Erythroblast (primary cell): ENCODE measurements around the gene EIF5A.
A peak's percentile ranks its signal among the peaks of the same experiment; 100 is the strongest.

ENCODE experiments used
- DNase-seq, 2 experiments: peaks; one replicate each; lab custom pipeline; 2025; lab: John Stamatoyannopoulos, UW
- GATA1 ChIP-seq: IDR thresholded peaks from 2 replicates; pipeline ENCODE4 v1.6.1; 2011; ENCODE audit warnings: low read depth, mild to moderate bottlenecking, control low read depth, low read length, moderate library complexity
- POLR2A ChIP-seq: IDR thresholded peaks from 2 replicates; pipeline ENCODE4 v1.6.1; 2011; ENCODE audit warnings: mild to moderate bottlenecking, low read length

The EIF5A gene

DNA sequence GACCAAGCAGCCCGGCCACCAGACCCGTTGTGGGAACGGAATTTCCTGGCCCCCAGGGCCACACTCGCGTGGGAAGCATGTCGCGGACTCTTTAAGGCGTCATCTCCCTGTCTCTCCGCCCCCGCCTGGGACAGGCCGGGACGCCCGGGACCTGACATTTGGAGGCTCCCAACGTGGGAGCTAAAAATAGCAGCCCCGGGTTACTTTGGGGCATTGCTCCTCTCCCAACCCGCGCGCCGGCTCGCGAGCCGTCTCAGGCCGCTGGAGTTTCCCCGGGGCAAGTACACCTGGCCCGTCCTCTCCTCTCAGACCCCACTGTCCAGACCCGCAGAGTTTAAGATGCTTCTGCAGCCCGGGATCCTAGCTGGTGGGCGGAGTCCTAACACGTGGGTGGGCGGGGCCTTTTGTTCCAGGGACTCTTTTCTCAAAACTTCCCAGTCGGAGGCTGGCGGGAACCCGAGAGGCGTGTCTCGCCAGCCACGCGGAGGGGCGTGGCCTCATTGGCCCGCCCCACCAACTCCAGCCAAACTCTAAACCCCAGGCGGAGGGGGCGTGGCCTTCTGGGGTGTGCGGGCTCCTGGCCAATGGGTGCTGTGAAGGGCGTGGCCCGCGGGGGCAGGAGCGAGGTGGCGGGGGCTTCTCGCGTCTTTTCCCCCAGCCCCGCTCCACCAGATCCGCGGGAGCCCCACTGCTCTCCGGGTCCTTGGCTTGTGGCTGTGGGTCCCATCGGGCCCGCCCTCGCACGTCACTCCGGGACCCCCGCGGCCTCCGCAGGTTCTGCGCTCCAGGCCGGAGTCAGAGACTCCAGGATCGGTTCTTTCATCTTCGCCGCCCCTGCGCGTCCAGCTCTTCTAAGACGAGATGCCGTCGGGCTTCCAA lies 26.1 kb upstream of the EIF5A start, which contains the start of gene SLC2A4:
Gene SLC2A4, plus strand, starts transcription at position 645 of the 879 bp plus-strand sequence. Its CDS starts 217 bp downstream, at position 862.
- TF ChIP-seq POLR2A (peak; percentile 71), GATA1 (no peak)
- peak; percentile 96 to 98 for DNase-seq

DNA sequence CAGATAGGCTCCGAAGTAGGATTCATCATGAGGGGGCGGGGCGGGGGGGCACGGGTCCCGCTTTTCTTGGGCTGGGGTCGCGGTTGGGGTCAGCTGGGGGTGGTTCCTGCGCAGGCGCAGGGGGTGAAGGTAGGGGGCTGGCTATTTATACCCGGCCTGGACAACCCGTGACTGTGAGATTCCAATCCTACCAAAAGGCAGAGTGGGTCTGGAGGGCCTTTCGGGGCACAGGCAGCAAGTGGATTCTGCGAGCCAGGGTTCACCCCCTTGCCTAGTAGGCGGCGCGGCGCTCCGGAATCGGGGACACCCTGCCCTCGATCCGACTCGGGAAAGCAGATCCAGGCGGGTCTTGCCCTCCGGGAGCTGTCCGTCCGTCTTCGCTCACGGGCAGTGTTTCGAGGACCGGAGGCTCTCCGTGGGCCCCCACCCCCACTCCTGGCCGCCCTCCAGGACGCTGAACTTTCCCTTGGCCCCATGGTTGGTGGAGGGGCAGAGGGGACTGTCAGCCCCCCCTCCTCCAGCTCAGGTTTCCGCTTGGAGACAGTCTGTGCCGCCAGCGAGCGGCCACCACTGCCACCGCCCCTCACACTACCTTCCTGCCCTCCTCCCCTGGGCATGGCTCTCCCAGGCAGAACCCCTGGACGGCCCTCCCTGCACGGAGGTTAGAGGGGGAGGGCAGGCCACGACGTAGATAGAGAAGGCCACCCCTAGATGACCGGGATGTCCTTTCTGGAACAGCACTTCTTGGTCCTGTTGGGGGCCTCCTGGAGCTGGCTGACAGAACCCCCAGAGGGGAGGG lies 25.3 kb upstream of the EIF5A start:
- DNase-seq, result peak; percentile 74 to 81
- TF ChIP-seq POLR2A (no peak), GATA1 (no peak)

DNA sequence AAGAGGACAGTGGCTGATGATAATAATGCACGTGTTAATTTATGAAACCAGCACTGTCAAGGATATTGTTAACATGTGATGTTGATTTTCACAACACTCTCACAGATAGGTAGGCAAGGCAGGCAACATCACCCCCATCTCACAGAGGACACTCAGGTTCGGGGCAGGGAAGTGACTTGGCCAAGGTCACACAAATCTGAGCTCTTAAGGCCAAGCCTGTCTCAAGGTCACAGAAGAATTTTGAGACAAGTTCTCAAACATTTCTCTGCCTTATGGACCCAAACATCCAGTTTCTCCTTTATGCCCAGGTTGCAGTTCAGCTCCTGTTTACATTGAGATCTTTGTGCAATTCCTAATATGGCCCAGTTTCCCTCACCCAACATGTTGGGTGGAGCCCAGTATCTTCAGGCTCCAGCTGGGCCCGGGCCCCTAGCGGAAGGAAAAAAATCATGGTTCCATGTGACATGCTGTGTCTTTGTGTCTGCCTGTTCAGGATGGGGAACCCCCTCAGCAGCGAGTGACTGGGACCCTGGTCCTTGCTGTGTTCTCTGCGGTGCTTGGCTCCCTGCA lies 24.6 kb upstream of the EIF5A start:
- peak; percentile 93 to 94 for DNase-seq
- TF ChIP-seq GATA1, result no peak
- peak; percentile 68 for TF ChIP-seq POLR2A

DNA sequence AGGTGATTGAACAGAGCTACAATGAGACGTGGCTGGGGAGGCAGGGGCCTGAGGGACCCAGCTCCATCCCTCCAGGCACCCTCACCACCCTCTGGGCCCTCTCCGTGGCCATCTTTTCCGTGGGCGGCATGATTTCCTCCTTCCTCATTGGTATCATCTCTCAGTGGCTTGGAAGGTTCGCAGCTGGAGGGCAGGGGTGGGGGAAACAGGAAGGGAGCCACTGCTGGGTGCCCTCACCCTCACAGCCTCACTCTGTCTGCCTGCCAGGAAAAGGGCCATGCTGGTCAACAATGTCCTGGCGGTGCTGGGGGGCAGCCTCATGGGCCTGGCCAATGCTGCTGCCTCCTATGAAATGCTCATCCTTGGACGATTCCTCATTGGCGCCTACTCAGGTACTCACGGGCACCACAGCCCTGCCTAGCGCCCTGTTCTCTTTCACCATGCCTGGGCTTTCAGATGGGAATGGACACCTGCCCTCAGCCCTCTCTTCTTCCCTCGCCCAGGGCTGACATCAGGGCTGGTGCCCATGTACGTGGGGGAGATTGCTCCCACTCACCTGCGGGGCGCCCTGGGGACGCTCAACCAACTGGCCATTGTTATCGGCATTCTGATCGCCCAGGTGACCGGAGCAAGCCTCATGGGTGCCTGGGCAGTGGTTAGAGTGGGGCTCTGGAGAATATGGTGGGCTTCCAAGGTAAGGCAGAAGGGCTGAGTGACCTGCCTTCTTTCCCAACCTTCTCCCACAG lies 23.8 kb upstream of the EIF5A start:
- no peak for TF ChIP-seq POLR2A
- DNase-seq, result no peak

DNA sequence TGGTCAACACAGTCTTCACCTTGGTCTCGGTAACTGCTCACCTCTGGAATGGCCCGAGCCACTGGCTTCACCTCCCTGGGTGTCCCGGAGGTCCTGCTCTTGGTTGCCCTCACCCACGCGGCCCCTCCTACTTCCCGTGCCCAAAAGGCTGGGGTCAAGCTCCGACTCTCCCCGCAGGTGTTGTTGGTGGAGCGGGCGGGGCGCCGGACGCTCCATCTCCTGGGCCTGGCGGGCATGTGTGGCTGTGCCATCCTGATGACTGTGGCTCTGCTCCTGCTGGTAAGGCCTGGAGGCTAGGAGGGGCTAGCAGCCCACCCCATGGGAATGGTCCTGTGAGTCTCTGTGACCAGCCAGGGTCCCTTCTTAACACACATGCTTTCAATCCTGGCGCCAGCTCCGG lies 22.5 kb upstream of the EIF5A start:
- TF ChIP-seq POLR2A, result no peak
- no peak for TF ChIP-seq GATA1
- DNase-seq, result no peak

DNA sequence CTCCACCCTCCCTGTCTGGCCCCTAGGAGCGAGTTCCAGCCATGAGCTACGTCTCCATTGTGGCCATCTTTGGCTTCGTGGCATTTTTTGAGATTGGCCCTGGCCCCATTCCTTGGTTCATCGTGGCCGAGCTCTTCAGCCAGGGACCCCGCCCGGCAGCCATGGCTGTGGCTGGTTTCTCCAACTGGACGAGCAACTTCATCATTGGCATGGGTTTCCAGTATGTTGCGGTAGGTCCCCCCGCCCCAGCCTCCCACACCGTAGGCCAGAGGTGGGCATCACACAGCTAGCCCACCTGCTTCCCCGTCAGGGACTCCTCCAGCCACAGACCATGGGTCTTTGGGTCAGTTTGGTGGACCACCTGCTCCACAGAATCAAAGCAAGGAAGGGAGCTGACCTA lies 21.7 kb upstream of the EIF5A start:
- no peak for DNase-seq
- no peak for TF ChIP-seq POLR2A
- no peak for TF ChIP-seq GATA1

DNA sequence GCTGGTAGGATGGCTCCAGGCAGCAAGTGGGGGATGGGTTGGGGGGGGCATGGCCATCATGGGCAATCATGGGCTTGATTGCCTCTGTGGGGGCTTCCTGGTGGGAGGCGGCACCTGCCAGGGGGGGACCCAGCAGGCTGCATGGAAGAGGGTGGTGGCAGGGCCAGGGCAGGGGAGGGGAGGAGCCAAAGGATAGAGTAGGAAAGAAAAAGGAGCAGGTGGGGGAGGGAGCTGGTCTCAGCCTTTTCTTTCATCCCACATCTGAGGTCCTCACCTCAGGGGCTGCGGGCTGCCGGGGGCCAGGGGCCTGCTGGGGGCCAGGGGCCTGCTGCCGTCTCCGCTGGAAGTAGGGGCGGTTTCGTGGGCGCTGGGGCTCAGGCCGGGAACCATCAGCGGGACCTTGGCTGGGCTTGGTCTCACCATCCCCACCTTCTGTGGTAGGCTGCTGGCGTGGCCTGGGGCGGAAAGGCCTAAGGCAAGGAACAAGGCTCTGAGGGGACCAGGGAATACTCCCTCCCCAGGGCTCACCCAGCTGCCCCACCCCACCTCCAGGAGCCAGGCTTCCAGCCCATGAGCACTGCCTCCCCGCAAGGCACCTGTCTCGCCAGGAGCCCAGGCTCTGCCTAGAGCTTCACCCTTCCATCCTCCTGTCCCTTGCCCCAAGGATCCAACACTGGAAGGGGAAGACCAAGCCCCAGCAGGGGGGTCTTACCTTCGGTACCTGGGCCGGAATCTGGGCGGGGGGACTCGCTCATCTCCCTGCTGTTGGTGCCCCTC lies 18.0 kb upstream of the EIF5A start:
- DNase-seq, result no peak
- no peak for TF ChIP-seq GATA1
- TF ChIP-seq POLR2A, result peak; percentile 23

DNA sequence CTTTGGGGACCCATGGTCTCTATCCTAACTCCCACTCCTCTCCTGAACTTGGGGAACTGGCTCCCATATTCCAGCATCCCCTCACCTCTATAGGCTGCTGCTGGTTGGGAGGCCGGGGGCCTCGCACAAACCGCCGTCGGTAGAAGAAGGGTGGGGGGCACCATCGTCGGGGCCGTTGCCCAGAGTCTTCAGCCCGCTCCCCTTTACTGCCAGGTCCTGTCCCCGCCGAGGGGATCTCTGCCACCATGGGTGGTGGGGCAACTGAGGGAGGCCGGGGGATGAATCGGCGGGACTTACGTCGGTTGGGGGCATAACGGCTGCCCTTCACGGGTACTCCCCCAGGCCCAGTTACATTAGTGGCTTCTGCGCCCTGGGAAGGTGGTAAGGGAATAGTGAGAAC lies 17.3 kb upstream of the EIF5A start:
- DNase-seq, result no peak

DNA sequence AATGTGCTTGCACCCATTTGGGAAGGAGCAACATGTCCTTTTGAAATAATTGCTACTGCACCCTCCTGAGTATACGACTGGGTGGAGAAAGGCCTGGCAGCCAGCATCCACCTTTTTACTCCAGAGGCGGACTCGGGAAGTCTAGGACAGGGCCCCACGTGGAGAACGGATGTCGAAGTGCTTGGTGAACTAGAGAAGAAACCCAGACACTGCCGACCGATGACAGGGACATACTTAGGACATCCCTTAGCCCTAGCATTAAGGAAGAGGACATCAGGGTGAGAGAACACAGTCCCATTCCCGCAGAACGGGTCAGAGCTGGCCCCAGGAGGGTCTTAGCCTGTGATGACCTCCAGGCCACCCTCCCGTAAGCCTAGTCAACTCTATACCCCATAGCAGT lies 16.7 kb upstream of the EIF5A start:
- no peak for DNase-seq
- TF ChIP-seq POLR2A (no peak), GATA1 (no peak)

More for the DNA sequence above, 17.3 kb upstream of the EIF5A start:
- TF ChIP-seq GATA1, result no peak
- TF ChIP-seq POLR2A, result peak; percentile 10

DNA sequence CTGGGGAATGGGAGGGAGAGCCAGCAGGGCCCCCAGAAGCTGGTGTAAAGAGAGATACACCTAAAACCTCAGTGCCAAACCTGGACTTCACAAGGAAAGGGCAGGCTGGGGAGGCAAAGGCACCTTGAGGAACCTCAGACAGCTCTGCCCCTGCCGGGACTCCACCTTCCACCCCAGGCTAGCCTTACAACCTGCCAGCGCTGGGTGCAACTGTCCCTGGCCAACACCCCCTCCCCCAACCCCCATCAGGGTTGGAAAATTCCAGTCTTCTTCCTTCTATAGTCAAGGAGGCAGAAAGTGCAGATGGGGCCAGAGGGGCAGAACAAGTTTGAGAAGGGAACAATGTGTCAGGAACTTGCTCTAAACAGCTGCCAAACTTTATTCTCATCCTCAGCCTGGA lies 15.2 kb upstream of the EIF5A start:
- no peak for DNase-seq
- peak; percentile 23 for TF ChIP-seq POLR2A
- no peak for TF ChIP-seq GATA1

DNA sequence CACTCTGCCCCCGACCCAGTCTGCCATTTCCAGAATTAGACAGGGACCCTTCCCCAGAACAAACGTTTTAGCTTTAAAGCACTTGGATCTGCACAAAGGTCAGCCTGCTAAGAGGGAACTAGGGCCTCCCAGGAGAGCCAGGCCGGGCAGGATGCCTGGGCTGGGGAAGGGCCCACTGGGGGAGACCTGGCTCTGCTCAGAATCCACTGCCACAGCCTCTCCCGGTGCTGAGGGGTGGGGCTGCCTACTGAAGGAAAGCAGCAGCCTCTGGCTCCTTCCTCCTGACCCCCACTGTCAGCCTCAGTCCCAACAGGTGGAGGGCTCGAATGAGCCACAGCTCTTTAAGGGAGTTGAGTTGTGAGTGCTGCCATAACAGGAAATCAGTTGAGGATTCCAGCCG lies 14.7 kb upstream of the EIF5A start:
- TF ChIP-seq POLR2A (peak; percentile 6), GATA1 (no peak)
- no peak for DNase-seq

DNA sequence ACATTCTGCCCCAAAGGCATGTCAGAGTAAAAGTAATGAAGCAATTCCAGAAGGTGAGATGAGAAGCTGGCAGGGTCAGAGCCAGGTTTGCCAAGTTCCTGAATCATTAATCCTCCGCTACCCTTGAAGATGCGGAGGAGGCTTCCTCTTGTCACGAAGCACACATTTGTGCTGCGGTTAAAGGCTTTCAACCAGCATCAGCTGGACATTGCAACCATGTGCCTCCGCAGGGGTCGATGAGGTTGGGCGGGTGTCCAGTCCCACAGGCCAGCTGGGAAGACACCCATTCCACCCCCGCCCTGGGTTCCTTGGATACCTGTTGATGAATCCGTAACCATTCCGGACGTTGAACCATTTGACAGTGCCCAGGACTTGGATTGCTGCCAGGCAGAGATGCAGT lies 14.3 kb upstream of the EIF5A start:
- no peak for TF ChIP-seq POLR2A
- no peak for TF ChIP-seq GATA1
- no peak for DNase-seq
